Left ventricle myocardium inferior (tissue), 1 donor: Measurements from ENCODE around the gene AUTS2. TPM values are rescaled to one million over a fixed set of nuclear protein-coding genes. Genes with fewer than 3 reads are reported as not detected.
"Not testable (repeated sequence)": the region's sequence is repeated elsewhere in the genome, so short reads cannot be mapped to it uniquely, and the experiment has no call there.

Experiments used
- DNase-seq: peaks from one replicate; pipeline ENCODE4 v3.0.0-alpha.2; 2020
- H3K27ac ChIP-seq: fragments of 200-600 bp; replicated peaks from 2 replicates; pipeline ENCODE4 v1.8.0; 2021
- H3K27me3 ChIP-seq: fragments of 200-600 bp; 2 replicates; pipeline ENCODE4 v1.8.0; 2021; ENCODE audit warnings: low read depth
- H3K36me3 ChIP-seq: fragments of 200-600 bp; 2 replicates; pipeline ENCODE4 v1.8.0; 2021
- H3K4me1 ChIP-seq: fragments of 200-600 bp; 2 replicates; pipeline ENCODE4 v1.8.0; 2021
- H3K4me3 ChIP-seq: fragments of 200-600 bp; 2 replicates; pipeline ENCODE4 v1.8.0; 2021; ENCODE audit warnings: mild to moderate bottlenecking, moderate library complexity
- H3K9me3 ChIP-seq: fragments of 200-600 bp; replicated peaks from 2 replicates; pipeline ENCODE4 v1.8.0; 2021
- CTCF ChIP-seq: fragments of 200-600 bp; IDR thresholded peaks from 2 replicates; pipeline ENCODE4 v1.8.0; 2021; ENCODE audit warnings: antibody characterized with exemption, mild to moderate bottlenecking, borderline replicate concordance
- intact Hi-C: fragments of 100-400 bp; cut with micrococcal nuclease; formaldehyde crosslinking; loops from one replicate; pipeline ENCODE4 v1.11.0; 2022
- total RNA-seq: library from RNA; stranded (reverse); fragmentation: NEBNext Ultra II Directional; extraction: Animal tissue kit (Norgen Biotek cat#: 25700); gene quantifications from one replicate; pipeline ENCODE4 v1.2.1, GENCODE V29; 2021
- donor health status: DM: no; HTN: yes; CAD: no; lungs with severe emphysema.

Gene AUTS2
- total RNA-seq, 1 donor from 2014 or later = 10.5 TPM

GRCh38 chr7:70646536-70647248 lies 1048.4 kb downstream of the AUTS2 start:
- no peaks in the 10 kb centered on the region for H3K4me1 ChIP-seq
- H3K27ac ChIP-seq = no peak overlapping the region
- TF ChIP-seq CTCF = no peak
- no peaks in the 10 kb centered on the region for H3K27me3 ChIP-seq
- peaks cover 3% of the 10 kb centered on the region for H3K9me3 ChIP-seq
- H3K4me3 ChIP-seq = no peak overlapping the region
- intact Hi-C loops = no loop called here
- no peaks in the 10 kb centered on the region for H3K36me3 ChIP-seq
- DNase-seq = no peak

DNA sequence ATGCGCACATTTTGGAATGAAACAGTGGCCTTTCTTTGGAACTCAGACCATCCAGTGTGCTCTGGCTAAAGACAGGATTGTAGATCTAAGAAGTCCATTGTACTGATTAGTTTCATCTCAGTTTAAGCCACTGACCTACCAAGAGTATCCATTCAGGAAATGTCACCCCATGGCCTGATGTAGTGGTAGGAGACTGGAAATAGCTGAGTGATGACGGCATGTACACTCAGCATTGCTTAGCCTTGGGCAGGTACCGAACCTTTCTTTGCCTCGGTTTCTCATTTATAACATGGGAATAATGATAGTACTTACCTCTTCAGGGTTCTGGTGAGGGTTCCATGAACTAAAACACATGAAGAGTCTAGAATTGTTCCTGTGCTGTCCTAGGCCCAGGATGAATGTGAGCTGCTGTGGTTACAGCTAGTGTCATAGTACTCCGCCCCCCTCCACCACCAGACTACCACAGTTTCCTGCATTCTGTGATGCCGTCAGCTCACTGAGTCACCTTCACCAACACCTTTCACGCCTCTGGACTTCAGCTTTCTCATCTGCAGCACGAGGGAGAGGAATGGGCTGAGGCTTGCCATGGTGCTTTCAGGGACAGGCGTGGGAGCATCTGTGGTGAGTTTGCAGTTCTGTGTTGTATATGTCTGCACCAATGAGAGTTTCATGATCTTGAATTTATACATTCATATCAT lies 1049.7 kb downstream of the AUTS2 start:
- H3K27ac ChIP-seq = no peak overlapping the region
- intact Hi-C loops = no loop called here
- DNase-seq = no peak
- H3K36me3 ChIP-seq = no peaks in the 10 kb centered on the region
- no peaks in the 10 kb centered on the region for H3K4me1 ChIP-seq
- no peak for TF ChIP-seq CTCF
- H3K4me3 ChIP-seq = no peak overlapping the region
- no peaks in the 10 kb centered on the region for H3K9me3 ChIP-seq
- no peaks in the 10 kb centered on the region for H3K27me3 ChIP-seq

DNA sequence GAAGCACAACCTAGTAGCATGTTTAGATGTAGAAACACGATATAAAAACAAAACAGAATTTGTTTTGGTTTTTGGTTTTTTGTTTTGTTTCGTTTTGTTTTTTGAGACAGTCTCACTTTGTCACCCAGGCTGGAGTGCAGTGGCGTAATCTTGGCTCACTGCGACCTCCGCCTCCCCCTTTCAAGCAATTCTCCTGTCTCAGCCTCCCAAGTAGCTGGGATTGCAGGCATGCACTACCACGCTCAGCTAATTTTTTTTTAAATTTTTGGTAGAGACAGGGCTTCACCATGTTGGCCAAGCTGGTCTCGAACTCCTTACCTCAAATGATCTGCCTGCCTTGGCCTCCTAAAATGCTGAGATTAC lies 1050.2 kb downstream of the AUTS2 start:
- H3K4me1 ChIP-seq, H3K4me3 ChIP-seq, H3K27me3 ChIP-seq, intact Hi-C loops, DNase-seq, H3K9me3 ChIP-seq, H3K36me3 ChIP-seq, H3K27ac ChIP-seq: not testable (repeated sequence)

DNA sequence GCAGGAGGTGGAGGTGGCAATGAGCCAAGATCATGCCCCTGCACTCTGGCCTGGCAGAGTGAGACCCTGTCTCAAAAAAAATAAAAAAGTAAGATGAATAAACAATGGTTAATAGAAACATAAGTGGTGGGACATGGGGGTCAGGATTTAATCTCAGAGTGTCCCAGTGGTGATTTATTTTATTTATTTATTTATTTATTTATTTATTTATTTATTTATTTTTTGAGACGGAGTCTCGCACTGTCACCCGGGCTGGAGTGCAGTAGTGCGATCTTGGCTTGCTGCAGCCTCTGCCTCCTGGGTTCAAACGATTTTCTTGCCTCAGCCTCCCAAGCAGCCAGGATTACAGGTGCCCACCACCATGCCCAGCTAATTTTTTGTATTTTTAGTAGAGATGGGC lies 1051.0 kb downstream of the AUTS2 start:
- H3K4me1 ChIP-seq = no peaks in the 10 kb centered on the region
- H3K4me3 ChIP-seq = no peak overlapping the region
- no peaks in the 10 kb centered on the region for H3K36me3 ChIP-seq
- DNase-seq = no peak
- TF ChIP-seq CTCF = no peak
- H3K27ac ChIP-seq = no peak overlapping the region
- no peaks in the 10 kb centered on the region for H3K9me3 ChIP-seq
- H3K27me3 ChIP-seq = no peaks in the 10 kb centered on the region
- intact Hi-C loops = no loop called here

DNA sequence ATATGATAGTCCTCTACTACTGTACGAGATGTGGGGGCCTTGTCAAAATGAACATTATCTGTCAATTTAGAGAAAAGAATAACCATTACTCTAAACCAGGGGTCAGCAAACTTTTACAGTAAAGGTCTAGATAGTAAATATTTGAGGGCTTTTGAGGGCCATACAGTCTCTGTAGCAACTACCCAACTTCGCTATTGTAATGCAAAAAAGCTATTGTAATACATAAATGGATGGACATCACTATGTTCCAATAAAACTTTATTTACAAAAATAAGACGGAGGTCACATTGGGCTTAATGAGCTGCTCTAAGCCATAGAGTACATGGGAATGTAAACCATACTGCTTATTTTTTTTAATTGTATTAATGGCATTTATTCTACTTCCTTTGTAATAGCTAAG lies 1055.9 kb downstream of the AUTS2 start:
- intact Hi-C loops = no loop called here
- Histone ChIP-seq H3K36me3 (no peaks in the 10 kb centered on the region), H3K4me3 (no peak overlapping the region), H3K4me1 (peaks cover 33% of the 10 kb centered on the region), H3K27ac (no peak overlapping the region), H3K9me3 (no peaks in the 10 kb centered on the region), H3K27me3 (no peaks in the 10 kb centered on the region)
- no peak for DNase-seq
- TF ChIP-seq CTCF = no peak

DNA sequence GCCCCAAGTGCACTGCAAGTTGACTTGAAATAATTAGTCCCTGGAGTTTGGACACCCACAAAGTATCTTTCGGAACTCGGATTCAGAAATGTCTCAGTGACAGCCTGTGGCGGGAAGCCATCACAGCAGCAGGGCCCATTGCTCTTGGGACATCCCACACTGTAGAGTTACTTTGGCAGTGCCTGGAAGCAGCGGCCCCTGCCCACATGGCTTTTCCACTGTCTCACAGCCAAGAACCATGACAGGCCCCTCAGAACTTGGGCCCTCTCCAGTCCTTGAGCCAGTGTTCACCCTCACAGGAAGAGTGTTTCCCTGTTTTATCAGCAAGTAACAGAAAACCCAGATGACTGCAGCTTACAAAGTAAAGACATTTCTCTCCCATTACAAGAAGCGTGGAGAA lies 1056.7 kb downstream of the AUTS2 start:
- Histone ChIP-seq H3K9me3 (no peaks in the 10 kb centered on the region), H3K4me1 (peaks cover 33% of the 10 kb centered on the region), H3K27ac (no peak overlapping the region), H3K27me3 (no peaks in the 10 kb centered on the region), H3K4me3 (no peak overlapping the region), H3K36me3 (no peaks in the 10 kb centered on the region)
- intact Hi-C loops = no loop called here
- DNase-seq = peak; percentile 55
- no peak for TF ChIP-seq CTCF
